Measurements from ENCODE around the gene ASCL3. TPM values are rescaled to one million over a fixed set of nuclear protein-coding genes. Genes with fewer than 3 reads are reported as not detected.

Gene ASCL3
- total and polyA plus RNA-seq, 2 experiments from 2014 or later: not detected

DNA sequence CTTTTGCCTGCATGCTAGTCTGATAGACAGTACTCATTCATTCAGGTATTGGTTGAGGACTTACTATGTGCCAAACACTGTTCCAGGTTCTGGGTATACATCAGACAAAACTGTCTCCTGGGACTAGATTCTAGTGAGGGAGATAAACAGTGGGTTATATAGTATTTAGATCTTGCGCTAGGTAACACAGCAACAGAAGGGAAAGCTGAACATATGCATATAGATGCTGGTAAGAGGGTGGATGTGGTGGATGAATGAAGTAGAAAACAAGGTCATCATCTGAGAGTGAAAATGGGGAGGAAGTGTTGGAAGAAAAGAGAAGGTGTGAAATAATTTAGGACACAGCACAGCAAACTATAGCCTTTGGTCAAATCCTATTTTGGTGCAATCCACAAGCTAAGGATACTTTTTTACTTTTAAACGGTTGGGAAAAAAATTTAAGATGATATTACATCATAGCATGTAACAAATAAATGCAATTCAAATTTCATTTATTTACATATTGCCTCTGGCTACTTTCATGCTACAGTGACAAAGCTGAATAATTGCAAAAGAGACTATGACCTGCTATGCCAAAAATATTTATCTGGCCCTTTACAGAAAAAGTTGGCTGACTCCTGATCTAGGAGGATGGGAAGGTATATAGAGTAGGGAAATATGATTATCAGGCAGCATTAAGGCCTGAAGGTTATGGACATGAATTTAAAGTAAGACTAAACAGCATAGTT, 28.5 kb upstream of the ASCL3 start (continued):
- TF ChIP-seq, protein P1, sequence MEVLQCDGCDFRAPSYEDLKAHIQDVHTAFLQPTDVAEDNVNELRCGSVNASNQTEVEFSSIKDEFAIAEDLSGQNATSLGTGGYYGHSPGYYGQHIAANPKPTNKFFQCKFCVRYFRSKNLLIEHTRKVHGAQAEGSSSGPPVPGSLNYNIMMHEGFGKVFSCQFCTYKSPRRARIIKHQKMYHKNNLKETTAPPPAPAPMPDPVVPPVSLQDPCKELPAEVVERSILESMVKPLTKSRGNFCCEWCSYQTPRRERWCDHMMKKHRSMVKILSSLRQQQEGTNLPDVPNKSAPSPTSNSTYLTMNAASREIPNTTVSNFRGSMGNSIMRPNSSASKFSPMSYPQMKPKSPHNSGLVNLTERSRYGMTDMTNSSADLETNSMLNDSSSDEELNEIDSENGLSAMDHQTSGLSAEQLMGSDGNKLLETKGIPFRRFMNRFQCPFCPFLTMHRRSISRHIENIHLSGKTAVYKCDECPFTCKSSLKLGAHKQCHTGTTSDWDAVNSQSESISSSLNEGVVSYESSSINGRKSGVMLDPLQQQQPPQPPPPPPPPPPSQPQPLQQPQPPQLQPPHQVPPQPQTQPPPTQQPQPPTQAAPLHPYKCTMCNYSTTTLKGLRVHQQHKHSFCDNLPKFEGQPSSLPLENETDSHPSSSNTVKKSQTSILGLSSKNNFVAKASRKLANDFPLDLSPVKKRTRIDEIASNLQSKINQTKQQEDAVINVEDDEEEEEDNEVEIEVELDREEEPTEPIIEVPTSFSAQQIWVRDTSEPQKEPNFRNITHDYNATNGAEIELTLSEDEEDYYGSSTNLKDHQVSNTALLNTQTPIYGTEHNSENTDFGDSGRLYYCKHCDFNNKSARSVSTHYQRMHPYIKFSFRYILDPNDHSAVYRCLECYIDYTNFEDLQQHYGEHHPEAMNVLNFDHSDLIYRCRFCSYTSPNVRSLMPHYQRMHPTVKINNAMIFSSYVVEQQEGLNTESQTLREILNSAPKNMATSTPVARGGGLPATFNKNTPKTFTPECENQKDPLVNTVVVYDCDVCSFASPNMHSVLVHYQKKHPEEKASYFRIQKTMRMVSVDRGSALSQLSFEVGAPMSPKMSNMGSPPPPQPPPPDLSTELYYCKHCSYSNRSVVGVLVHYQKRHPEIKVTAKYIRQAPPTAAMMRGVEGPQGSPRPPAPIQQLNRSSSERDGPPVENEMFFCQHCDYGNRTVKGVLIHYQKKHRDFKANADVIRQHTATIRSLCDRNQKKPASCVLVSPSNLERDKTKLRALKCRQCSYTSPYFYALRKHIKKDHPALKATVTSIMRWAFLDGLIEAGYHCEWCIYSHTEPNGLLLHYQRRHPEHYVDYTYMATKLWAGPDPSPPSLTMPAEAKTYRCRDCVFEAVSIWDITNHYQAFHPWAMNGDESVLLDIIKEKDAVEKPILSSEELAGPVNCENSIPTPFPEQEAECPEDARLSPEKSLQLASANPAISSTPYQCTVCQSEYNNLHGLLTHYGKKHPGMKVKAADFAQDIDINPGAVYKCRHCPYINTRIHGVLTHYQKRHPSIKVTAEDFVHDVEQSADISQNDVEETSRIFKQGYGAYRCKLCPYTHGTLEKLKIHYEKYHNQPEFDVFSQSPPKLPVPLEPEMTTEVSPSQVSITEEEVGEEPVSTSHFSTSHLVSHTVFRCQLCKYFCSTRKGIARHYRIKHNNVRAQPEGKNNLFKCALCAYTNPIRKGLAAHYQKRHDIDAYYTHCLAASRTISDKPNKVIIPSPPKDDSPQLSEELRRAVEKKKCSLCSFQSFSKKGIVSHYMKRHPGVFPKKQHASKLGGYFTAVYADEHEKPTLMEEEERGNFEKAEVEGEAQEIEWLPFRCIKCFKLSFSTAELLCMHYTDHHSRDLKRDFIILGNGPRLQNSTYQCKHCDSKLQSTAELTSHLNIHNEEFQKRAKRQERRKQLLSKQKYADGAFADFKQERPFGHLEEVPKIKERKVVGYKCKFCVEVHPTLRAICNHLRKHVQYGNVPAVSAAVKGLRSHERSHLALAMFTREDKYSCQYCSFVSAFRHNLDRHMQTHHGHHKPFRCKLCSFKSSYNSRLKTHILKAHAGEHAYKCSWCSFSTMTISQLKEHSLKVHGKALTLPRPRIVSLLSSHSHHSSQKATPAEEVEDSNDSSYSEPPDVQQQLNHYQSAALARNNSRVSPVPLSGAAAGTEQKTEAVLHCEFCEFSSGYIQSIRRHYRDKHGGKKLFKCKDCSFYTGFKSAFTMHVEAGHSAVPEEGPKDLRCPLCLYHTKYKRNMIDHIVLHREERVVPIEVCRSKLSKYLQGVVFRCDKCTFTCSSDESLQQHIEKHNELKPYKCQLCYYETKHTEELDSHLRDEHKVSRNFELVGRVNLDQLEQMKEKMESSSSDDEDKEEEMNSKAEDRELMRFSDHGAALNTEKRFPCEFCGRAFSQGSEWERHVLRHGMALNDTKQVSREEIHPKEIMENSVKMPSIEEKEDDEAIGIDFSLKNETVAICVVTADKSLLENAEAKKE (CRISPR knock-in tag; IDR thresholded peaks at IDR 0.05): no peak
- no peak for TF ChIP-seq ZNF114 (CRISPR knock-in tag; IDR thresholded peaks at IDR 0.05)
- no peak for TF ChIP-seq EZH2 (IDR thresholded peaks at IDR 0.05; ENCODE audit: low read depth, unreplicated experiment)

DNA sequence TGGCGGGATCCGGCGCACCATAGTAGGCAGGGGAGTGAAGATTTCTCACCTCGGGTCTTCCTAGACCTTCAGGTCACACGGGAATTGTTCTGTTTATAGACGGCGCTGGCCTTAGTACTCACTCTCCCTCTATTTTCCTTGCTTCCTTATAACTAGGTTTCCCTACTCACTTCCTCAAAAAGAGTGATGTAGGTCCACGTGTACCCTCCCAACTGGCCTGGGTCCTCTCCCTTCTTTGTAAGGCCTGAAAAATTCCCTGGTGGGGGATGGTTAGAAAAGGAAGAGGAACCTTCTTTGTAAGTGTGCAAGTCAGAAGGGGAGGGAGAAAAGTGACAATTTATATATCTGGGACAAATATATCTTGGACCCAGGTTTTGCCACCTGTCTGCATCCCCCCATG, 24.4 kb upstream of the ASCL3 start:
- Histone ChIP-seq H2AFZ (no peak overlapping the region), H3K36me3 (ENCODE audit: insufficient read depth) (no peaks in the 10 kb centered on the region), H3K27me3 (ENCODE audit: insufficient read depth) (no peaks in the 10 kb centered on the region), H3K27ac (ENCODE audit: low read depth) (no peak overlapping the region), H3K4me1 (ENCODE audit: insufficient read depth) (peaks cover 6% of the 10 kb centered on the region; the same call in 1 of the 2 replicates), H3K9me2 (ENCODE audit: insufficient read depth) (no peaks in the 10 kb centered on the region), H3K79me2 (replicated peaks; ENCODE audit: insufficient read depth) (peaks cover 13% of the 10 kb centered on the region), H3K4me3 (no peak overlapping the region), H3F3A (replicated peaks; ENCODE audit: low read depth) (peaks cover 14% of the 10 kb centered on the region), H4K20me1 (replicated peaks; ENCODE audit: insufficient read depth) (no peaks in the 10 kb centered on the region; the same call in 1 of the 2 replicates), H3K4me2 (no peak overlapping the region)
- no peak overlapping the region for H3K27ac Mint-ChIP-seq
- H3K4me1 Mint-ChIP-seq: peaks cover 17% of the 10 kb centered on the region
- no peak overlapping the region for H3K4me3 Mint-ChIP-seq
- DNase-seq (ENCODE audit: low spot score) (no peak), ATAC-seq (no peak)
- no peaks in the 10 kb centered on the region; the same call in 2 of the 3 replicates for H3K36me3 Mint-ChIP-seq (ENCODE audit: low read depth)
- no peaks in the 10 kb centered on the region for H3K9me3 Mint-ChIP-seq
- no peaks in the 10 kb centered on the region for H3K27me3 Mint-ChIP-seq (ENCODE audit: insufficient read depth, low read depth, poor library complexity)
- TF ChIP-seq NANOG (IDR thresholded peaks at IDR 0.05; ENCODE audit: borderline replicate concordance) (no peak), EZH2 (IDR thresholded peaks at IDR 0.05; ENCODE audit: low read depth, unreplicated experiment) (no peak), EZH2phosphoT487 (IDR thresholded peaks at IDR 0.05; ENCODE audit: unreplicated experiment) (no peak), POLR2AphosphoS5 (IDR thresholded peaks at IDR 0.05; ENCODE audit: low read depth) (no peak), STAT1 (IDR thresholded peaks at IDR 0.05; ENCODE audit: unreplicated experiment) (no peak), ZNF331 (CRISPR knock-in tag; IDR thresholded peaks at IDR 0.05; ENCODE audit: low read depth) (no peak), JUNB (IDR thresholded peaks at IDR 0.05; ENCODE audit: unreplicated experiment) (no peak)
- TF ChIP-seq, protein P2, sequence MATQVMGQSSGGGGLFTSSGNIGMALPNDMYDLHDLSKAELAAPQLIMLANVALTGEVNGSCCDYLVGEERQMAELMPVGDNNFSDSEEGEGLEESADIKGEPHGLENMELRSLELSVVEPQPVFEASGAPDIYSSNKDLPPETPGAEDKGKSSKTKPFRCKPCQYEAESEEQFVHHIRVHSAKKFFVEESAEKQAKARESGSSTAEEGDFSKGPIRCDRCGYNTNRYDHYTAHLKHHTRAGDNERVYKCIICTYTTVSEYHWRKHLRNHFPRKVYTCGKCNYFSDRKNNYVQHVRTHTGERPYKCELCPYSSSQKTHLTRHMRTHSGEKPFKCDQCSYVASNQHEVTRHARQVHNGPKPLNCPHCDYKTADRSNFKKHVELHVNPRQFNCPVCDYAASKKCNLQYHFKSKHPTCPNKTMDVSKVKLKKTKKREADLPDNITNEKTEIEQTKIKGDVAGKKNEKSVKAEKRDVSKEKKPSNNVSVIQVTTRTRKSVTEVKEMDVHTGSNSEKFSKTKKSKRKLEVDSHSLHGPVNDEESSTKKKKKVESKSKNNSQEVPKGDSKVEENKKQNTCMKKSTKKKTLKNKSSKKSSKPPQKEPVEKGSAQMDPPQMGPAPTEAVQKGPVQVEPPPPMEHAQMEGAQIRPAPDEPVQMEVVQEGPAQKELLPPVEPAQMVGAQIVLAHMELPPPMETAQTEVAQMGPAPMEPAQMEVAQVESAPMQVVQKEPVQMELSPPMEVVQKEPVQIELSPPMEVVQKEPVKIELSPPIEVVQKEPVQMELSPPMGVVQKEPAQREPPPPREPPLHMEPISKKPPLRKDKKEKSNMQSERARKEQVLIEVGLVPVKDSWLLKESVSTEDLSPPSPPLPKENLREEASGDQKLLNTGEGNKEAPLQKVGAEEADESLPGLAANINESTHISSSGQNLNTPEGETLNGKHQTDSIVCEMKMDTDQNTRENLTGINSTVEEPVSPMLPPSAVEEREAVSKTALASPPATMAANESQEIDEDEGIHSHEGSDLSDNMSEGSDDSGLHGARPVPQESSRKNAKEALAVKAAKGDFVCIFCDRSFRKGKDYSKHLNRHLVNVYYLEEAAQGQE (IDR thresholded peaks at IDR 0.05; ENCODE audit: unreplicated experiment): no peak
- TF ChIP-seq, protein P3, sequence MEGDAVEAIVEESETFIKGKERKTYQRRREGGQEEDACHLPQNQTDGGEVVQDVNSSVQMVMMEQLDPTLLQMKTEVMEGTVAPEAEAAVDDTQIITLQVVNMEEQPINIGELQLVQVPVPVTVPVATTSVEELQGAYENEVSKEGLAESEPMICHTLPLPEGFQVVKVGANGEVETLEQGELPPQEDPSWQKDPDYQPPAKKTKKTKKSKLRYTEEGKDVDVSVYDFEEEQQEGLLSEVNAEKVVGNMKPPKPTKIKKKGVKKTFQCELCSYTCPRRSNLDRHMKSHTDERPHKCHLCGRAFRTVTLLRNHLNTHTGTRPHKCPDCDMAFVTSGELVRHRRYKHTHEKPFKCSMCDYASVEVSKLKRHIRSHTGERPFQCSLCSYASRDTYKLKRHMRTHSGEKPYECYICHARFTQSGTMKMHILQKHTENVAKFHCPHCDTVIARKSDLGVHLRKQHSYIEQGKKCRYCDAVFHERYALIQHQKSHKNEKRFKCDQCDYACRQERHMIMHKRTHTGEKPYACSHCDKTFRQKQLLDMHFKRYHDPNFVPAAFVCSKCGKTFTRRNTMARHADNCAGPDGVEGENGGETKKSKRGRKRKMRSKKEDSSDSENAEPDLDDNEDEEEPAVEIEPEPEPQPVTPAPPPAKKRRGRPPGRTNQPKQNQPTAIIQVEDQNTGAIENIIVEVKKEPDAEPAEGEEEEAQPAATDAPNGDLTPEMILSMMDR (conservative IDR thresholded peaks at IDR 0.05; ENCODE audit: low read depth in 2 of 2): no peak
- TF ChIP-seq, protein P4, sequence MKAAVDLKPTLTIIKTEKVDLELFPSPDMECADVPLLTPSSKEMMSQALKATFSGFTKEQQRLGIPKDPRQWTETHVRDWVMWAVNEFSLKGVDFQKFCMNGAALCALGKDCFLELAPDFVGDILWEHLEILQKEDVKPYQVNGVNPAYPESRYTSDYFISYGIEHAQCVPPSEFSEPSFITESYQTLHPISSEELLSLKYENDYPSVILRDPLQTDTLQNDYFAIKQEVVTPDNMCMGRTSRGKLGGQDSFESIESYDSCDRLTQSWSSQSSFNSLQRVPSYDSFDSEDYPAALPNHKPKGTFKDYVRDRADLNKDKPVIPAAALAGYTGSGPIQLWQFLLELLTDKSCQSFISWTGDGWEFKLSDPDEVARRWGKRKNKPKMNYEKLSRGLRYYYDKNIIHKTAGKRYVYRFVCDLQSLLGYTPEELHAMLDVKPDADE (IDR thresholded peaks at IDR 0.05): no peak
